GM10248 (cell line): ENCODE measurements around the gene KRT83.

Source experiments
- CTCF ChIA-PET: fragments of 300-600 bp; sonication (Branson Sonifier 250); formaldehyde crosslinking; extraction: SDS; loops from one replicate; lab custom pipeline; 2021; ENCODE audit warnings: antibody characterized with exemption; lab: Yijun Ruan, JAX
- POLR2A ChIA-PET: fragments of 350-650 bp; sonication (Branson Sonifier 250); formaldehyde crosslinking; extraction: SDS; loops from one replicate; lab custom pipeline; 2020; ENCODE audit warnings: antibody characterized with exemption; lab: Yijun Ruan, JAX
- DNase-seq: peaks from one replicate; pipeline ENCODE4 v3.0.0; 2012; ENCODE audit errors: extremely low spot score
- TF ChIP-seq, protein P1 (sequence below): IDR thresholded peaks from 2 replicates; pipeline ENCODE4 v1.5.1; 2012; ENCODE audit warnings: mild to moderate bottlenecking, low read depth; ENCODE audit errors: extremely low read depth, missing control alignments, control extremely low read depth

The KRT83 gene

DNA sequence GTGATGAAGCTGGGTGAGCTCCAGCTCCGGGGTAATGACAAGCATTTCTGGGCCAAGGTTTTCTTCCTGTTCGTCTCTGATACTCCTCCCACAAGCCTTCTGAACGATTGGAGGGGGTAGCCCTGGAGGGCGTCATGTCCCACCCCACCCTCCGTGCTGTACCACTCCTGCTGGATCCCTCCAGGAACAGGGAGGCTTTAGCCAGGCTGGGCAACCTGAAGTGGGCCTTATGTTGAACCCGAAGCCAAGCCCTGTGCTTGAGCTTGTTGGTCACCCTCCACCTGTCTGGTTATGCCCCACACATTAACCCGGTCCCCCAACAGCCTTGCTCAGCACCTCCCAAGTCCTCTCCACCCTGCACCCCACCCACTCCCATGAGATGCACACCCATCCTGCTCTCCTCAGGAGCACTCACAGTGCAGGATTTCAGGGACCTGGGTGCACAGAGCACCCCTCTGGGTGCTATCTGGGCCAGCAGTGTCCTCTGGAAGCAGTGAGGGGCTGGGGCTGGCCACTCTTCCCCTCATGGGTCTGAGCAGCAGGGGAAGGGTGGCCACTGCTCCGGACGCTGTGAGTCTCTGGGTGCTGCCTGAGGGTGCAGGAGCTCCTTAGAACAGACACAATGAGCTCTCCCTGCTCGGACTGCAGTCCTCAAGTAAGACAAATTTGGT is 6.8 kb upstream of the KRT83 start:
- DNase-seq: no peak
- ChIA-PET POLR2A (no interaction called here), CTCF (interaction anchor here (0.7 to 5.2 kb wide), 27 partner anchors 9 to 652 kb away, joined by 3 to 48 read pairs (median 4); no protein-coding TSS in a partner anchor)
- TF ChIP-seq, protein P1, sequence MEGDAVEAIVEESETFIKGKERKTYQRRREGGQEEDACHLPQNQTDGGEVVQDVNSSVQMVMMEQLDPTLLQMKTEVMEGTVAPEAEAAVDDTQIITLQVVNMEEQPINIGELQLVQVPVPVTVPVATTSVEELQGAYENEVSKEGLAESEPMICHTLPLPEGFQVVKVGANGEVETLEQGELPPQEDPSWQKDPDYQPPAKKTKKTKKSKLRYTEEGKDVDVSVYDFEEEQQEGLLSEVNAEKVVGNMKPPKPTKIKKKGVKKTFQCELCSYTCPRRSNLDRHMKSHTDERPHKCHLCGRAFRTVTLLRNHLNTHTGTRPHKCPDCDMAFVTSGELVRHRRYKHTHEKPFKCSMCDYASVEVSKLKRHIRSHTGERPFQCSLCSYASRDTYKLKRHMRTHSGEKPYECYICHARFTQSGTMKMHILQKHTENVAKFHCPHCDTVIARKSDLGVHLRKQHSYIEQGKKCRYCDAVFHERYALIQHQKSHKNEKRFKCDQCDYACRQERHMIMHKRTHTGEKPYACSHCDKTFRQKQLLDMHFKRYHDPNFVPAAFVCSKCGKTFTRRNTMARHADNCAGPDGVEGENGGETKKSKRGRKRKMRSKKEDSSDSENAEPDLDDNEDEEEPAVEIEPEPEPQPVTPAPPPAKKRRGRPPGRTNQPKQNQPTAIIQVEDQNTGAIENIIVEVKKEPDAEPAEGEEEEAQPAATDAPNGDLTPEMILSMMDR: no peak

GRCh38 chr12:52327052-52327829 is 6.0 kb upstream of the KRT83 start:
- POLR2A ChIA-PET: no interaction called here
- DNase-seq: peak; percentile 76
- CTCF ChIA-PET: interaction anchor here (0.7 to 5.2 kb wide), 26 partner anchors 8 to 653 kb away, joined by 3 to 48 read pairs (median 4); no protein-coding TSS in a partner anchor
- TF ChIP-seq, protein P1: peak; percentile 80

DNA sequence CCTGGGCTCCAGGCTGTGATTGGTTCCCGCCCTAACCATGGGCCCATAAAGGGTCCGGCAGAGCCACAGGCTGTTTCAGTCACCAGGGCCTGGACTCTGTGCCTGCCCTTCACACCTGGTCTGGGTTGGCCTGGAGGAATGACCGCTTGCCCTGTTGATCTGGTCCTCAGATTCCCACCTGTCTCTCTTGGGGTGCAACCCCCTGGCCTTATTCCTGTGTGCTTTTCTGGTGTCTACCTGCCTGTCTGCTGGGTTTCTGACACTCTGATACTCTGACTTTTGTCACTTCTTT is 2.9 kb upstream of the KRT83 start:
- TF ChIP-seq, protein P1: no peak
- ChIA-PET POLR2A (no interaction called here), CTCF (no interaction called here)
- DNase-seq: no peak

DNA sequence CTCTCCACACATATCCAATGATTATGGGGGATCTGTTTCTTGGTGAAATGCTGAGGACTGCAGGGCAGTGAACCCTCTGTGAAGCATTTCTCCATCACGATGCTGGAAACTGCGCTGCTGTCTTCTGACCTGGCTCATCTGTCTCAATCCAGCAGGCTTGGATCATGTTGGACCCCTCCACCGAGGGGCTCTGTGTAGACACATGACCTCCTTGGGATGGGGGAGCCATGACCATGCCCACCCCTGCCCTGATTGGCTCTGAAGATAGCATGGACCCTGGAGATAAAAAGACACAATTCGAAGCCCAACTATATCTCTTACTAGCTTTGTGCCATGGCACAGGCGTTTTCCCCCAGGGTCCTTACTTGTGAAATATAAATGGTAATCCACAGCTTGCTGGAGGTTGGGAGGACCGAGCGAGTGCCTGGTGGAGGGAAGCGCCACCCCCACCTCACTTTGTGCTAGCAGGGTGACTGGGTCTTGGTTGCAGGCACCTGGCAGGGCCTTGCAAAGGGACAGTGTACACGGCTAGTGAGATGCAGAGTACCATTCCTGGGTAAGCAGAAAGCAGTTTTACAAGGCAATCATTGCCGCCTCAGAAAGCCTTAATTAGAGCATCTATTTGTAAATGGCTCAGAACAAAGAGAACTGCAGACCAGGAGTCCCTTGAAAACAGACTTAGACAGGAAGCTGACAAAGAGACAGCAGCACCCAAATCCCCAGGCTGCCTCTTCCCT is 2.4 kb upstream of the KRT83 start:
- TF ChIP-seq, protein P1: no peak
- ChIA-PET POLR2A (no interaction called here), CTCF (no interaction called here)

GRCh38 chr12:52323001-52323400 is 1.8 kb upstream of the KRT83 start:
- no peak for DNase-seq
- CTCF ChIA-PET: no interaction called here
- TF ChIP-seq, protein P1: no peak
- POLR2A ChIA-PET: no interaction called here

More for the DNA sequence above, 2.4 kb upstream of the KRT83 start:
- no peak for DNase-seq

DNA sequence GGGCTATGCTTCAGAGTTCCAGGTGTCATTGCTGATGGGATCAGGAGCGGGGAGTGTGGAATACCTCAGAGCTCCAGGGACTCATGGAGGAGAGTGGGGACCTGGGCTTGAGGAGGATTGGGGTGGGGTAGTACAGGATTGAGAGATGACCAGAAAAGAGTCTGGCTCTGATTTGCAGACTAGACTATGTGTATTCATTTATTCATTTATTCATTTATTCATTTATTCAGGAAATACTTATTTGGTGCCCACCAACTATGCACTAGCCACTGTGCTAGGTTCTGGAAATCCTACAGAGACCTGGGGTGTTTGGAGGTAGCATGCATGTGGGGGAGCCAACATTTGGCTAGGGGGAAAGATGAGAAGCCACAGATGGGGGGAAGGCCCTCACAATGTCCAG is 871 bp upstream of the KRT83 start:
- ChIA-PET POLR2A (no interaction called here), CTCF (no interaction called here)
- TF ChIP-seq, protein P1: no peak
- no peak for DNase-seq
